Trophoblast cell (in vitro differentiated cells and primary cell): Measurements from ENCODE around the gene SPATA12.

Experiments used
- DNase-seq, 2 donors: peaks; one replicate each; pipeline ENCODE4 v3.0.0-alpha.2; 2016
- H2AFZ ChIP-seq: 2 replicates; pipeline ENCODE4 v1.6.1; 2013; ENCODE audit warnings: low read length, moderate library complexity, mild to moderate bottlenecking; ENCODE audit not compliant: insufficient read depth, poor library complexity
- H2AK5ac ChIP-seq: 2 replicates; pipeline ENCODE4 v1.6.1; 2013; ENCODE audit warnings: mild to moderate bottlenecking, low read length
- H2BK120ac ChIP-seq: 2 replicates; pipeline ENCODE4 v1.6.1; 2013; ENCODE audit warnings: low read length, mild to moderate bottlenecking, moderate library complexity; ENCODE audit not compliant: insufficient read depth, poor library complexity
- H2BK12ac ChIP-seq: 2 replicates; pipeline ENCODE4 v1.6.1; 2013; ENCODE audit warnings: mild to moderate bottlenecking, low read length, moderate library complexity
- H2BK5ac ChIP-seq: 2 replicates; pipeline ENCODE4 v1.6.1; 2013; ENCODE audit warnings: low read length, low read depth, moderate library complexity, mild to moderate bottlenecking; ENCODE audit not compliant: poor library complexity
- H3K14ac ChIP-seq: 2 replicates; pipeline ENCODE4 v1.6.1; 2013; ENCODE audit warnings: mild to moderate bottlenecking, low read length
- H3K18ac ChIP-seq: 2 replicates; pipeline ENCODE4 v1.6.1; 2013; ENCODE audit warnings: mild to moderate bottlenecking, low read length
- H3K23ac ChIP-seq: 2 replicates; pipeline ENCODE4 v1.6.1; 2013; ENCODE audit warnings: low read length
- H3K27ac ChIP-seq: 2 replicates; pipeline ENCODE4 v1.5.1; 2013; ENCODE audit warnings: low read depth, mild to moderate bottlenecking, inconsistent platforms, low read length, moderate library complexity
- H3K27me3 ChIP-seq: 2 replicates; pipeline ENCODE4 v1.6.1; 2013; ENCODE audit warnings: inconsistent platforms, mild to moderate bottlenecking, low read length, moderate library complexity; ENCODE audit not compliant: insufficient read depth
- H3K36me3 ChIP-seq, 2 experiments: 1 replicate in 1 of 2; 2 replicates in 1 of 2; pipeline ENCODE4 v1.6.1; 2013; ENCODE audit warnings: low read length in 2 of 2, mild to moderate bottlenecking in 2 of 2, moderate library complexity in 1 of 2; ENCODE audit not compliant: insufficient read depth in 2 of 2, control insufficient read depth in 1 of 2
- H3K4ac ChIP-seq: 2 replicates; pipeline ENCODE4 v1.6.1; 2013; ENCODE audit warnings: low read depth, mild to moderate bottlenecking, low read length, moderate library complexity
- H3K4me1 ChIP-seq, 2 experiments: 1 replicate in 1 of 2; 2 replicates in 1 of 2; pipeline ENCODE4 v1.6.1; 2013; ENCODE audit warnings: low read length in 2 of 2, mild to moderate bottlenecking in 2 of 2, moderate library complexity in 1 of 2; ENCODE audit not compliant: insufficient read depth in 2 of 2, control insufficient read depth in 1 of 2
- H3K4me2 ChIP-seq: 2 replicates; pipeline ENCODE4 v1.6.1; 2013; ENCODE audit warnings: inconsistent platforms, mild to moderate bottlenecking, low read length, moderate library complexity
- H3K4me3 ChIP-seq: 2 replicates; pipeline ENCODE4 v1.5.1; 2013; ENCODE audit warnings: mild to moderate bottlenecking, low read depth, low read length, inconsistent platforms
- H3K79me1 ChIP-seq: one replicate; pipeline ENCODE4 v1.6.1; 2013; ENCODE audit warnings: low read length
- H3K79me2 ChIP-seq: 2 replicates; pipeline ENCODE4 v1.6.1; 2013; ENCODE audit warnings: low read length, mild to moderate bottlenecking; ENCODE audit not compliant: control insufficient read depth, insufficient read depth, poor library complexity
- H3K9ac ChIP-seq: 2 replicates; pipeline ENCODE4 v1.6.1; 2013; ENCODE audit warnings: mild to moderate bottlenecking, low read length
- H3K9me3 ChIP-seq: 2 replicates; pipeline ENCODE4 v1.6.1; 2013; ENCODE audit warnings: low read depth, mild to moderate bottlenecking, control low read depth, inconsistent platforms, low read length; ENCODE audit not compliant: insufficient read depth
- H4K12ac ChIP-seq: 2 replicates; pipeline ENCODE4 v1.6.1; 2013; ENCODE audit warnings: low read depth, mild to moderate bottlenecking, low read length, moderate library complexity
- H4K8ac ChIP-seq: 2 replicates; pipeline ENCODE4 v1.6.1; 2013; ENCODE audit warnings: low read depth, mild to moderate bottlenecking, low read length, moderate library complexity
- H4K91ac ChIP-seq: one replicate; pipeline ENCODE4 v1.6.1; 2013; ENCODE audit warnings: low read depth, mild to moderate bottlenecking, low read length, moderate library complexity
- WGBS: extraction: QIAGEN DNeasy Blood & Tissue Kit; methylation state at CpG from one replicate; pipeline ENCODE4 v1.1.7; 2013; ENCODE audit warnings: missing lambda C conversion rate; ENCODE audit not compliant: insufficient read length, insufficient coverage; ENCODE audit errors: extremely low coverage; 5-methylcytosine and 5-hydroxymethylcytosine counted together

The SPATA12 gene

DNA sequence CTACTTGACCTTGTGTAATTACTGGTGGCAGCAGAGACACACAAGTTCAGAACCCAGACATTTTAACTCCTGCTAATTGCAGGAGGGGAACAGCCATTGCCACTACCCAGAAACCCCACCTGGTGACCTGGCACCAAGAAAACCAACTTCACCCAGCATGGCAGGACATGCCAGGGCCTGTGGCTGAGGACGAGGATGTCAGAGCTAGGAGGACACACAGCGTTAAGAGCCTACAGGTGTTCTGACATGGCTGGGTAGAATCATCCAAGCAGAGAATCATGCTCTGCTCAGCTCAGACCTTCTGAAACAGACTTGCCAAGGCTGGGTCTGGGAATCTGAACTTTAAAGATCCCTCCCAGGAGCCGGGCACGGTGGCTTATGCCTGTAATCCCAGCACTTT is 11.7 kb upstream of the SPATA12 start:
- H2BK120ac ChIP-seq = no peak overlapping the region

DNA sequence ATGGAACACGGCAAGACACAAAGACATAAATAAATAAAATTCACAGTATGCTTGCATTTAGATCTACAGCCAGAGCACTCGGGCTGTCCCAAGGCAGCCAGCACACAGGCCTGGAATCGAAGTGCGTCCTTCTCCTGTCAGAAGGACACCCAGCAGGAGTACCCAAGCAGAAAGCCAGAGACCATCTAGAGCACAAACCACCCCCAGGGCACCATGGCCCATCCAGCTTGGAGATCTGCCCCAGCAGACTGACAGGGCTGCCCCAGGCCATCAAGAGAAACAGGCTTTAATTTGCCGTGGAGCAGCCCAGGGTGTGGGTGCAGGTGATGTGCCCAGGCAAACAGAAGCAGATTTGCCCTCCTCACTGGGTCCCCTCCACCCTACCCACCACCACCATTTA is 7.8 kb upstream of the SPATA12 start:
- Histone ChIP-seq H3K79me1 (no peaks in the 10 kb centered on the region), H3K23ac (no peak overlapping the region), H3K4me2 (no peak overlapping the region), H2AK5ac (no peak overlapping the region), H3K79me2 (no peaks in the 10 kb centered on the region), H3K27ac (no peak overlapping the region), H2AFZ (no peak overlapping the region), H4K91ac (no peak overlapping the region), H3K36me3 (no peaks in the 10 kb centered on the region), H2BK12ac (no peak overlapping the region), H3K4me1 (peaks cover 3 to 9% of the 10 kb centered on the region in 2 experiments), H2BK120ac (no peak overlapping the region), H3K4me3 (no peak overlapping the region), H3K18ac (no peak overlapping the region), H4K8ac (no peak overlapping the region), H2BK5ac (no peak overlapping the region), H3K27me3 (no peaks in the 10 kb centered on the region), H3K14ac (no peak overlapping the region), H3K9me3 (peaks cover 2% of the 10 kb centered on the region), H3K4ac (no peak overlapping the region), H3K9ac (no peak overlapping the region), H4K12ac (no peak overlapping the region)
- WGBS = no CpG with 5 or more reads among the region's 5 CpGs
- DNase-seq = no peak

More for the DNA sequence above, 11.7 kb upstream of the SPATA12 start:
- Histone ChIP-seq H3K79me1 (no peaks in the 10 kb centered on the region), H3K36me3 (no peaks in the 10 kb centered on the region), H2BK5ac (no peak overlapping the region), H3K4me2 (no peak overlapping the region), H3K14ac (no peak overlapping the region), H2BK12ac (no peak overlapping the region), H2AK5ac (no peak overlapping the region), H3K23ac (no peak overlapping the region), H3K18ac (no peak overlapping the region), H3K27me3 (no peaks in the 10 kb centered on the region), H3K27ac (no peak overlapping the region), H3K9ac (no peak overlapping the region), H4K91ac (no peak overlapping the region), H3K4ac (no peak overlapping the region), H3K9me3 (peaks cover 2% of the 10 kb centered on the region), H2AFZ (no peak overlapping the region), H3K4me1 (peaks cover 3 to 9% of the 10 kb centered on the region in 2 experiments), H3K4me3 (no peak overlapping the region), H4K12ac (no peak overlapping the region), H3K79me2 (no peaks in the 10 kb centered on the region), H4K8ac (no peak overlapping the region)
- whole genome bisulfite sequencing = no CpG with 5 or more reads among the region's 4 CpGs
- DNase-seq = no peak

DNA sequence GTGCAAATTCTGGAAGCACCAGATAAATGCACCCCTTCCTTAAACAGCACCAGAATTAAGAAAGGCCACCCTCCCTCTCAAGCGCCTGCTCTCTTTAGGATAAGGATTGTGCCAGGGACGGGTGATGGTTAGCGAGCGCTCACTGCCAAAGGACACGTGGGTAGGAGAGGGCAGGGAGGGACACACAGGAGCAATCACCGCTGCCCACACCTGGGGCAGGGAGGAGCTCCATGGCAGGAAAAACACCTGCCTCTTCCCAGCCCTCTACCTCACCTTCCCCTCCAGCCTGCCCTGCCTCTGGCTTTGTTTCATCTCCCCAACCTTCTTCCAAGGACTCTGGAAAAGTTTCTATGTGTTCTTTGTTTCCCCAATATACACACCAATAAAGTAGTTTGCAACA is 7.3 kb upstream of the SPATA12 start:
- no peak overlapping the region for H4K12ac ChIP-seq
- H3K23ac ChIP-seq = no peak overlapping the region
- H4K8ac ChIP-seq = no peak overlapping the region
- H3K27ac ChIP-seq = no peak overlapping the region
- no peak overlapping the region for H2AK5ac ChIP-seq
- no peak overlapping the region for H3K18ac ChIP-seq
- no peak overlapping the region for H3K4me2 ChIP-seq
- WGBS = no CpG with 5 or more reads among the region's 6 CpGs
- no peak overlapping the region for H3K9ac ChIP-seq
- H2AFZ ChIP-seq = no peak overlapping the region
- H3K4ac ChIP-seq = no peak overlapping the region
- no peak overlapping the region for H2BK120ac ChIP-seq
- no peak overlapping the region for H2BK5ac ChIP-seq
- no peaks in the 10 kb centered on the region for H3K36me3 ChIP-seq
- peaks cover 0 to 5% of the 10 kb centered on the region in 2 experiments for H3K4me1 ChIP-seq
- no peaks in the 10 kb centered on the region for H3K79me2 ChIP-seq
- no peaks in the 10 kb centered on the region for H3K9me3 ChIP-seq
- no peaks in the 10 kb centered on the region for H3K79me1 ChIP-seq
- H3K4me3 ChIP-seq = no peak overlapping the region
- DNase-seq = no peak
- H2BK12ac ChIP-seq = no peak overlapping the region
- H3K14ac ChIP-seq = no peak overlapping the region
- no peak overlapping the region for H4K91ac ChIP-seq
- no peaks in the 10 kb centered on the region for H3K27me3 ChIP-seq

DNA sequence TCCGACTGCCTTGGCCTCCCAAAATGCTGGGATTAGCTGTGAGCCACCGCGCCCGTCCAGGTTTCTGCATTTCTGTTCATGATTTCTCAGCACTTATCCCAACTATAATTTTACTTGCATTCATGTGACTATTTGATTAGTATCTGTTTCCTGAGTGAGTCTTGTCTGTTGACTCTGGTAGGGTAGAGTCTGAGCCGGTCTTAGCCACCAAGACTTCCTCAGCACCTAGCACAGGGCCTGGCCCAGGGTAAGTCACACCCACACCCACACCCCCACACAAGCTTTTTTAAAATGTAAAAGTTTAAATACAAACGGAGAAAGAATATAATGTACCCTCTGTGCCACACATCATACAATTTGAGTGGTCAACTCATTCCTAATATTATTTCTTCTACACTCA is 3.1 kb upstream of the SPATA12 start:
- no CpG with 5 or more reads among the region's 6 CpGs for WGBS

More for the DNA sequence above, 3.1 kb upstream of the SPATA12 start:
- Histone ChIP-seq H3K79me1 (peaks cover 5% of the 10 kb centered on the region), H3K27ac (no peak overlapping the region), H3K9me3 (no peaks in the 10 kb centered on the region), H2BK120ac (no peak overlapping the region), H3K36me3 (no peaks in the 10 kb centered on the region), H2AFZ (no peak overlapping the region), H3K4me3 (no peak overlapping the region), H3K4me2 (no peak overlapping the region), H3K4me1 (peaks cover 2 to 16% of the 10 kb centered on the region in 2 experiments), H3K14ac (no peak overlapping the region), H4K91ac (no peak overlapping the region), H3K23ac (no peak overlapping the region), H3K9ac (no peak overlapping the region), H2AK5ac (no peak overlapping the region), H4K12ac (no peak overlapping the region), H4K8ac (no peak overlapping the region), H3K79me2 (peaks cover 2% of the 10 kb centered on the region), H3K27me3 (no peaks in the 10 kb centered on the region), H3K4ac (no peak overlapping the region), H2BK12ac (no peak overlapping the region), H3K18ac (no peak overlapping the region), H2BK5ac (no peak overlapping the region)
- no peak for DNase-seq
